Retinal pigment epithelial cell (primary cell): ENCODE data around the gene SLC12A1.

Experiments
- DNase-seq: peaks from one replicate; pipeline ENCODE4 v3.0.0-alpha.2; 2010; ENCODE audit warnings: low read depth
- H3K4me3 ChIP-seq: 2 replicates; pipeline ENCODE4 v1.5.1; 2011; ENCODE audit warnings: mild to moderate bottlenecking, low read length, control low read depth, moderate library complexity
- CTCF ChIP-seq: conservative IDR thresholded peaks from 2 replicates; pipeline ENCODE4 v1.5.1; 2011; ENCODE audit warnings: low read depth, low read length, control low read depth, inconsistent platforms

SLC12A1 gene

DNA sequence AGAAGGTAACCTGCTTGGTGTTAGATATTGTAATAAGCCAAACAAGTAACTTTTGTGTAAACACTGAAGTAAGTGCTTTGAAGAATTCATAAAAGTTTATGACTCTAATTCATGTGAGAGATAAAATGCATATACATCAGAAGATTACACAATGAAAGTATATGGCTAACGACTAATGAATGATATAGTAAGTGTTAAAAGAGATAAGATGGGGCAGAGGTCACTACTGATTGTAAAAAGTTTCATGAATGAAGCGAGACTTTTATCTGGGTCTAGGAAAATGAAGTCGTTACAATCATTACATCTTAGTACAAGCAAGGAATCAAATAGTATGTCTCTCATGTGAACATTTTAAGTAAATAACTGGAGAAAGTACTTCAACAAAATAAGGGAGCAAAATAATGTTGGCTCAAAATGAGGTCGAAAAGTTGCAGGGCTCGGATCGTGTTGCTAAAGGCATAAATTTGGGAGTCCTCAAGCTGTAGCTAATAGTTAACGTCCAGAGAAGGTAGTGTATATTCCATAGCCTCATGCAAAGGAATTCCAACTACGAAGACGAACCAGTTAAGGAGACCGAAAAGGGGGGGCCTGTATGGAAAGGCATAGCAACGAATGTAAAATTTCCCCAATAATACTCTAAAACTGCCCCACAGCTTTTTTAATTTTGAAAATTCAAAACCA lies 124.1 kb downstream of the SLC12A1 start:
- TF ChIP-seq CTCF, result no peak
- no peak for DNase-seq
- peak overlapping the region; percentile 70 for H3K4me3 ChIP-seq

- peak; percentile 11 for TF ChIP-seq CTCF
- peak; percentile 25 for DNase-seq
- H3K4me3 ChIP-seq, result peak within 1 kb of the TSS; percentile 70
These were observed 125.0 kb downstream of the SLC12A1 start, which contains the start of gene DUT for GRCh38 chr15:48330855-48331795. DUT (plus strand) TSS chr15:48331429; CDS start chr15:48331516, 87 bp downstream.

GRCh38 chr15:48331796-48332641 lies 125.9 kb downstream of the SLC12A1 start:
- TF ChIP-seq CTCF, result no peak
- peak overlapping the region; percentile 70 for H3K4me3 ChIP-seq
- no peak for DNase-seq

DNA sequence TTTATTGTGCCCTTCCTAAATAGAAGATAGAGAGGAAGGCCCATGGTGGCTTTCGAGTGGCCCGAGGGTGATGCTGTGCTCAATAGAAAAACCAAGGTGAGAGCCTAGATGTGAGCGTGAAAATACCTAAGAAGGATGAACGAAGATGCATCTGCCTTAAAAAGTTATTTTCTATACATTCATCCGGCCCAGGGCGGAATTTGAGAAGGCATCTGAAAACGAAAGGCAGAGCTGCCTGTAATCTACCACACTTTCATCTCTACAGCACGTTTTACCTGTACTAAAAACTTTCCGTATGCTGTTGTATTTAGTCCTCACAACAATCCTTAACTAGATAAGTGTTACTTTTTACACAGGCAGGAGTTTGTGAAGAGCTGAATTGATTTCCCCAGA lies 126.5 kb downstream of the SLC12A1 start:
- no peak for TF ChIP-seq CTCF
- H3K4me3 ChIP-seq, result peak overlapping the region; percentile 70
- DNase-seq, result no peak

DNA sequence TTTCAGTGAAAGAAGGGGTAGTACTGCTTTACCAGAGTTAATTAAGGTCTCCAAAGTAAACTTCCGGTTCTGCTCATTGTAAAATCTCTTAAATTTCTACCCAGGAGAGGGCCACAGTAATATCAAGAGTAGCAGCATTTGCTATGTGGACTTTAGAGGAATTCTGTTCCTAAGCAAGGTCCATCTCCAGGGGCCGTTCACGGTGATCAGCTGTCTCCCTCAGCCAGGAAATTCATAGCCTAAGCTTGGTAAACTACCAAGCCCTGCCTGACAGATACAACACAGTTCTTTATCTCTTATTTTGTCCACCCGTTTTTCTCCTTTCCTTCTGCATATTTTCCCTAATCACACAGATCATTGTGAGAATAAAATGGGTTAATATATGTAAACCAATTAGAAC lies 127.4 kb downstream of the SLC12A1 start:
- H3K4me3 ChIP-seq, result no peak overlapping the region
- no peak for TF ChIP-seq CTCF
- DNase-seq, result no peak

DNA sequence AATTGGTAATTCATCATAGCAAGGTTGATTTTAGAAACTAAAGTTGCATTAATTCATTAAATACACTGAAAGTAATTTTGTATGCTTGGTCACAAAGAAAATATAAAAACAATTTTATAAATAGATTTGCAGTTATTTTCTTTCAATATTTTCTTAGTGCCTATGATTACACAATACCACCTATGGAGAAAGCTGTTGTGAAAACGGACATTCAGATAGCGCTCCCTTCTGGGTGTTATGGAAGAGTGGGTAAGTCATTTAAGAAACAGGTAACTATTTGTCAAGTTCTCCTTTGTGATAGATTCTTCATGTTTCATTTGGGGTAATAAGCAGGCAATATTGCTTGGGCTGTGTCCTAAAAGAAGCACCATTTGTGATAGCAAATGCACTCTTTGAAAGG lies 128.2 kb downstream of the SLC12A1 start:
- no peak for TF ChIP-seq CTCF
- no peak overlapping the region for H3K4me3 ChIP-seq
- no peak for DNase-seq
